NB4 (cell line): ENCODE measurements around the gene PRAME.
A peak's percentile ranks its signal among the peaks of the same experiment; 100 is the strongest.

Experiments used
- DNase-seq: peaks from one replicate; pipeline ENCODE4 v3.0.0; 2010; ENCODE audit warnings: low read depth
- H3K4me3 ChIP-seq: one replicate; pipeline ENCODE4 v1.5.1; 2011; ENCODE audit warnings: mild to moderate bottlenecking, low read depth, low read length, moderate library complexity
- CTCF ChIP-seq: IDR thresholded peaks from one replicate; pipeline ENCODE4 v1.5.1; 2012; ENCODE audit warnings: low read depth, low read length
- MAX ChIP-seq: IDR thresholded peaks from 2 replicates; pipeline ENCODE4 v1.6.1; 2011; ENCODE audit warnings: low read depth, low read length
- MYC ChIP-seq: IDR thresholded peaks from 2 replicates; pipeline ENCODE4 v1.6.1; 2011; ENCODE audit warnings: low read depth, low read length
- POLR2A ChIP-seq: IDR thresholded peaks from 2 replicates; pipeline ENCODE4 v1.6.1; 2011; ENCODE audit warnings: mild to moderate bottlenecking; ENCODE audit not compliant: insufficient read length; ENCODE audit errors: extremely low read depth

Gene PRAME

GRCh38 chr22:22565981-22566380 lies 6.9 kb upstream of the PRAME start:
- no peak overlapping the region for H3K4me3 ChIP-seq
- peak; percentile 70 for DNase-seq
- TF ChIP-seq MAX (no peak), CTCF (no peak), MYC (no peak), POLR2A (no peak)

- no peak for DNase-seq
- no peak overlapping the region for H3K4me3 ChIP-seq
- TF ChIP-seq POLR2A (no peak), CTCF (no peak), MYC (no peak), MAX (no peak)
Observed at GRCh38 chr22:22558071-22558971, 744 bp downstream of the PRAME start.

GRCh38 chr22:22556995-22557925 lies 1.8 kb downstream of the PRAME start:
- no peak overlapping the region for H3K4me3 ChIP-seq
- TF ChIP-seq MAX, result no peak
- no peak for TF ChIP-seq MYC
- no peak for DNase-seq

GRCh38 chr22:22556578-22556977 lies 2.5 kb downstream of the PRAME start:
- no peak for TF ChIP-seq POLR2A
- TF ChIP-seq CTCF, result no peak
- TF ChIP-seq MYC, result no peak
- no peak for TF ChIP-seq MAX
- DNase-seq, result no peak
- H3K4me3 ChIP-seq, result no peak overlapping the region

GRCh38 chr22:22555596-22555995 lies 3.5 kb downstream of the PRAME start:
- no peak for DNase-seq
- no peak overlapping the region for H3K4me3 ChIP-seq
- no peak for TF ChIP-seq MAX
- TF ChIP-seq MYC, result no peak
- no peak for TF ChIP-seq CTCF
- no peak for TF ChIP-seq POLR2A

- peak; percentile 16 for DNase-seq
- no peak overlapping the region for H3K4me3 ChIP-seq
- TF ChIP-seq CTCF (no peak), MYC (no peak), MAX (no peak), POLR2A (no peak)
Observed at GRCh38 chr22:22554587-22555284, 4.3 kb downstream of the PRAME start.
